IMR-90 (cell line): ENCODE results near the gene ULK1. TPM values are rescaled to one million over a fixed set of nuclear protein-coding genes. Genes with fewer than 3 reads are reported as not detected.

Experiments
- ATAC-seq: fragments of 200-7000 bp; cut with Tn5 transposase; 2 replicates; pipeline ENCODE4 v1.9.1; 2020; ENCODE audit warnings: low read depth, mild to moderate bottlenecking, moderate library complexity
- BruUV-seq: library from RNA; stranded (reverse); fragments of 400-500 nt; replicated peaks from 2 replicates; lab custom pipeline; 2021; lab: Mats Ljungman, UMichigan
- CTCF ChIA-PET: fragments of 300-600 bp; formaldehyde crosslinking; extraction: SDS; loops from one replicate; lab custom pipeline; 2021; ENCODE audit warnings: antibody characterized with exemption; lab: Yijun Ruan, JAX
- POLR2A ChIA-PET: fragments of 300-600 bp; sonication (Branson Sonifier 250); formaldehyde crosslinking; loops from one replicate; lab custom pipeline; 2022; ENCODE audit warnings: antibody characterized with exemption; ENCODE audit not compliant: unreplicated experiment; lab: Charles Lee
- DNase-seq: peaks from one replicate; pipeline ENCODE4 v3.0.0; 2013
- H2AFZ ChIP-seq: replicated peaks from 2 replicates; pipeline ENCODE3; 2013; ENCODE audit warnings: low read length, mild to moderate bottlenecking; ENCODE audit not compliant: poor library complexity
- H2AK5ac ChIP-seq: 2 replicates; pipeline ENCODE4 v1.6.1; 2013; ENCODE audit warnings: low read depth, low read length, inconsistent platforms
- H2AK9ac ChIP-seq: replicated peaks from 2 replicates; pipeline ENCODE3; 2013; ENCODE audit warnings: mild to moderate bottlenecking, low read depth, low read length, moderate library complexity; ENCODE audit not compliant: poor library complexity
- H2BK120ac ChIP-seq: 2 replicates; pipeline ENCODE4 v1.6.1; 2013; ENCODE audit warnings: low read depth, low read length, inconsistent platforms
- H2BK15ac ChIP-seq: 3 replicates; pipeline ENCODE4 v1.6.1; 2013; ENCODE audit warnings: low read depth, low read length, inconsistent platforms
- H2BK20ac ChIP-seq: 2 replicates; pipeline ENCODE4 v1.6.1; 2013; ENCODE audit warnings: low read depth, mild to moderate bottlenecking, inconsistent platforms, low read length, moderate library complexity
- H2BK5ac ChIP-seq: 2 replicates; pipeline ENCODE4 v1.6.1; 2013; ENCODE audit warnings: mild to moderate bottlenecking, low read depth, low read length, inconsistent platforms; ENCODE audit not compliant: poor library complexity, severe bottlenecking
- H3K14ac ChIP-seq: replicated peaks from 2 replicates; pipeline ENCODE4 v1.6.1; 2013; ENCODE audit warnings: low read depth, low read length, inconsistent platforms
- H3K18ac ChIP-seq: 2 replicates; pipeline ENCODE4 v1.6.1; 2013; ENCODE audit warnings: low read depth, low read length, control low read depth
- H3K23ac ChIP-seq: 2 replicates; pipeline ENCODE4 v1.6.1; 2013; ENCODE audit warnings: low read depth, low read length, inconsistent platforms
- H3K27ac ChIP-seq: 2 replicates; pipeline ENCODE4 v1.5.1; 2013; ENCODE audit warnings: mild to moderate bottlenecking, control low read depth, low read length; ENCODE audit not compliant: insufficient read depth
- H3K27me3 ChIP-seq: 2 replicates; pipeline ENCODE4 v1.6.1; 2013; ENCODE audit warnings: low read length; ENCODE audit not compliant: control insufficient read depth, insufficient read depth
- H3K36me3 ChIP-seq: 2 replicates; pipeline ENCODE4 v1.6.1; 2013; ENCODE audit warnings: low read length, mixed read lengths; ENCODE audit not compliant: control insufficient read depth, insufficient read depth
- H3K4ac ChIP-seq: 2 replicates; pipeline ENCODE4 v1.6.1; 2013; ENCODE audit warnings: low read depth, low read length, inconsistent platforms
- H3K4me1 ChIP-seq: 2 replicates; pipeline ENCODE4 v1.6.1; 2013; ENCODE audit warnings: low read length, mixed read lengths; ENCODE audit not compliant: control insufficient read depth, insufficient read depth
- H3K4me2 ChIP-seq: 2 replicates; pipeline ENCODE4 v1.6.1; 2013; ENCODE audit warnings: low read depth, mild to moderate bottlenecking, control low read depth, low read length, moderate library complexity
- H3K4me3 ChIP-seq: 2 replicates; pipeline ENCODE4 v1.5.1; 2013; ENCODE audit warnings: low read depth, mild to moderate bottlenecking, control low read depth, low read length, moderate library complexity; ENCODE audit not compliant: insufficient read depth
- H3K56ac ChIP-seq: 2 replicates; pipeline ENCODE4 v1.6.1; 2013; ENCODE audit warnings: low read length, inconsistent platforms; ENCODE audit not compliant: insufficient read depth; ENCODE audit errors: extremely low read depth
- H3K79me1 ChIP-seq, 2 experiments: 2 replicates each; pipeline ENCODE4 v1.6.1; 2013; ENCODE audit warnings: low read length in 2 of 2, inconsistent platforms in 1 of 2, low read depth in 1 of 2
- H3K9ac ChIP-seq: 2 replicates; pipeline ENCODE4 v1.6.1; 2013; ENCODE audit warnings: low read depth, low read length, control low read depth
- H3K9me1 ChIP-seq: 2 replicates; pipeline ENCODE4 v1.6.1; 2013; ENCODE audit warnings: low read length, inconsistent platforms; ENCODE audit not compliant: insufficient read depth
- H3K9me3 ChIP-seq: 2 replicates; pipeline ENCODE4 v1.6.1; 2013; ENCODE audit warnings: low read length; ENCODE audit not compliant: control insufficient read depth, insufficient read depth
- H4K20me1 ChIP-seq: 2 replicates; pipeline ENCODE4 v1.6.1; 2013; ENCODE audit warnings: low read length, inconsistent platforms; ENCODE audit not compliant: insufficient read depth
- H4K5ac ChIP-seq: 2 replicates; pipeline ENCODE4 v1.6.1; 2013; ENCODE audit warnings: mild to moderate bottlenecking, low read depth, low read length, control low read depth
- H4K8ac ChIP-seq, 2 experiments: 2 replicates each; pipeline ENCODE4 v1.6.1; 2013; ENCODE audit warnings: low read depth in 2 of 2, low read length in 2 of 2, control low read depth in 1 of 2, inconsistent platforms in 1 of 2
- H4K91ac ChIP-seq: 2 replicates; pipeline ENCODE4 v1.6.1; 2013; ENCODE audit warnings: low read depth, low read length, inconsistent platforms; ENCODE audit not compliant: insufficient read depth
- CHD1 ChIP-seq: IDR thresholded peaks from 2 replicates; pipeline ENCODE4 v1.6.1; 2012; ENCODE audit warnings: low read depth, low read length, improper control_type of control experiment
- FOS ChIP-seq: fragments of 150-350 bp; IDR thresholded peaks from 2 replicates; pipeline ENCODE4 v1.6.1; 2016; ENCODE audit warnings: low read depth, low read length
- MAFK ChIP-seq: IDR thresholded peaks from 2 replicates; pipeline ENCODE4 v1.6.1; 2012; ENCODE audit warnings: low read depth, low read length, improper control_type of control experiment
- MXI1 ChIP-seq: IDR thresholded peaks from 2 replicates; pipeline ENCODE4 v1.6.1; 2012; ENCODE audit warnings: low read depth, mild to moderate bottlenecking, low read length, moderate library complexity, borderline replicate concordance
- POLR2A ChIP-seq: IDR thresholded peaks from 2 replicates; pipeline ENCODE4 v1.6.1; 2012; ENCODE audit warnings: mild to moderate bottlenecking, low read depth, low read length
- USF2 ChIP-seq: fragments of 150-350 bp; IDR thresholded peaks from 2 replicates; pipeline ENCODE4 v1.6.1; 2017; ENCODE audit warnings: mild to moderate bottlenecking, antibody characterized with exemption, low read length, low read depth
- WGBS, 2 experiments: methylation state at CpG; one replicate each; pipeline versions ENCODE4 v1.1.5 to v1.1.7; 2013; ENCODE audit warnings: missing lambda C conversion rate in 2 of 2; ENCODE audit not compliant: insufficient read length in 1 of 2; ENCODE audit errors: extremely low coverage in 2 of 2; 5-methylcytosine and 5-hydroxymethylcytosine counted together
- dilution Hi-C: fragments of 300-500 bp; cut with HindIII; formaldehyde crosslinking; loops from one replicate; pipeline ENCODE4 v1.14.3; 2018; ENCODE audit warnings: low sequenced_read_pairs; ENCODE audit not compliant: unreplicated experiment
- in situ Hi-C: fragments of 300-500 bp; cut with MboI; formaldehyde crosslinking; loops from 3 replicates; pipeline ENCODE4 v1.14.3; 2019; ENCODE audit warnings: low sequenced_read_pairs, inconsistent platforms, mixed read lengths
- intact Hi-C: fragments of 100-400 bp; cut with micrococcal nuclease; formaldehyde crosslinking; loops from 2 replicates; pipeline ENCODE4 v1.10.0; 2022
- polyA plus RNA-seq, 3 experiments: library from polyadenylated mRNA; depleted of rRNA; stranded (reverse); fragments of >200 nt; gene quantifications; 2 replicates each; pipeline ENCODE4 v1.2.3, GENCODE V29; 2012; ENCODE audit warnings: low replicate concordance in 1 of 3
- total RNA-seq: library from RNA; depleted of rRNA; stranded (reverse); fragments of >200 nt; gene quantifications from 2 replicates; pipeline ENCODE4 v1.2.3, GENCODE V29; 2012
- TF ChIP-seq, protein P1 (sequence below): conservative IDR thresholded peaks from 2 replicates; pipeline ENCODE4 v1.5.1; 2012; ENCODE audit warnings: mild to moderate bottlenecking, low read depth, low read length, improper control_type of control experiment
- TF ChIP-seq, protein P2 (sequence below): fragments of 150-350 bp; IDR thresholded peaks from 2 replicates; pipeline ENCODE4 v1.6.1; 2016; ENCODE audit warnings: low read depth, mild to moderate bottlenecking, low read length, moderate library complexity, borderline replicate concordance

ULK1 gene
- total and polyA plus RNA-seq, 2 of the 4 experiments (the other 2 are of a cell fraction), result 1.8 to 19.2 TPM

GRCh38 chr12:131915000-131915689 is 20.7 kb downstream of the ULK1 start:
- Histone ChIP-seq H3K23ac (no peak overlapping the region), H2AK5ac (no peak overlapping the region), H2BK120ac (no peak overlapping the region), H3K9me1 (no peaks in the 10 kb centered on the region), H3K36me3 (peaks cover 72% of the 10 kb centered on the region), H3K18ac (no peak overlapping the region), H4K8ac (no peak overlapping the region), H3K9me3 (no peaks in the 10 kb centered on the region), H3K9ac (no peak overlapping the region), H3K4me1 (peaks cover 9% of the 10 kb centered on the region), H2BK15ac (no peak overlapping the region), H4K91ac (no peak overlapping the region), H3K4me3 (no peak overlapping the region), H3K27me3 (no peaks in the 10 kb centered on the region), H4K20me1 (peaks cover 14% of the 10 kb centered on the region; the same call in 1 of the 2 replicates), H3K56ac (no peak overlapping the region), H2BK5ac (no peak overlapping the region), H2AK9ac (no peak overlapping the region), H3K27ac (no peak overlapping the region), H3K14ac (no peak overlapping the region), H3K79me1 (0 out of 4 replicates have a peak, but pooled peaks cover 0 to 10% of the 10 kb centered on the region in 2 experiments), H2BK20ac (no peak overlapping the region), H3K4me2 (no peak overlapping the region), H2AFZ (no peak overlapping the region), H4K5ac (no peak overlapping the region), H3K4ac (no peak overlapping the region)
- BruUV-seq, result no TSS peak
- ChIA-PET CTCF (no interaction called here), POLR2A (no interaction called here)
- ATAC-seq (no peak), DNase-seq (no peak)
- TF ChIP-seq USF2 (no peak), CHD1 (no peak), MXI1 (no peak), FOS (no peak), POLR2A (no peak), MAFK (no peak)
- TF ChIP-seq, protein P1, sequence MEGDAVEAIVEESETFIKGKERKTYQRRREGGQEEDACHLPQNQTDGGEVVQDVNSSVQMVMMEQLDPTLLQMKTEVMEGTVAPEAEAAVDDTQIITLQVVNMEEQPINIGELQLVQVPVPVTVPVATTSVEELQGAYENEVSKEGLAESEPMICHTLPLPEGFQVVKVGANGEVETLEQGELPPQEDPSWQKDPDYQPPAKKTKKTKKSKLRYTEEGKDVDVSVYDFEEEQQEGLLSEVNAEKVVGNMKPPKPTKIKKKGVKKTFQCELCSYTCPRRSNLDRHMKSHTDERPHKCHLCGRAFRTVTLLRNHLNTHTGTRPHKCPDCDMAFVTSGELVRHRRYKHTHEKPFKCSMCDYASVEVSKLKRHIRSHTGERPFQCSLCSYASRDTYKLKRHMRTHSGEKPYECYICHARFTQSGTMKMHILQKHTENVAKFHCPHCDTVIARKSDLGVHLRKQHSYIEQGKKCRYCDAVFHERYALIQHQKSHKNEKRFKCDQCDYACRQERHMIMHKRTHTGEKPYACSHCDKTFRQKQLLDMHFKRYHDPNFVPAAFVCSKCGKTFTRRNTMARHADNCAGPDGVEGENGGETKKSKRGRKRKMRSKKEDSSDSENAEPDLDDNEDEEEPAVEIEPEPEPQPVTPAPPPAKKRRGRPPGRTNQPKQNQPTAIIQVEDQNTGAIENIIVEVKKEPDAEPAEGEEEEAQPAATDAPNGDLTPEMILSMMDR, result no peak
- TF ChIP-seq, protein P2, sequence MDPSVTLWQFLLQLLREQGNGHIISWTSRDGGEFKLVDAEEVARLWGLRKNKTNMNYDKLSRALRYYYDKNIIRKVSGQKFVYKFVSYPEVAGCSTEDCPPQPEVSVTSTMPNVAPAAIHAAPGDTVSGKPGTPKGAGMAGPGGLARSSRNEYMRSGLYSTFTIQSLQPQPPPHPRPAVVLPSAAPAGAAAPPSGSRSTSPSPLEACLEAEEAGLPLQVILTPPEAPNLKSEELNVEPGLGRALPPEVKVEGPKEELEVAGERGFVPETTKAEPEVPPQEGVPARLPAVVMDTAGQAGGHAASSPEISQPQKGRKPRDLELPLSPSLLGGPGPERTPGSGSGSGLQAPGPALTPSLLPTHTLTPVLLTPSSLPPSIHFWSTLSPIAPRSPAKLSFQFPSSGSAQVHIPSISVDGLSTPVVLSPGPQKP, result no peak
- in situ Hi-C loops, result no loop called here
- intact Hi-C loops, result no loop called here
- 93% methylated on average over 4 of the region's 20 CpGs; no CpG with 5 or more reads in 1 of the 2 experiments for WGBS, 2 experiments
- dilution Hi-C loops, result no loop called here
